OCI-LY3 (cell line): ENCODE results near the gene CD200.

Source experiments
- EZH2phosphoT487 ChIP-seq: fragments of 200-600 bp; shearing (Covaris generic); IDR thresholded peaks from 2 replicates; pipeline ENCODE4 v1.6.1; 2018; ENCODE audit warnings: antibody characterized with exemption, mixed run types, low read depth
- TF ChIP-seq, protein P1 (sequence below): fragments of 200-600, 300-600 bp; sonication (generic); IDR thresholded peaks from 2 replicates; pipeline ENCODE4 v1.5.1; 2014; ENCODE audit warnings: antibody characterized with exemption, low read length, low read depth

GRCh38 chr3:112405845-112406244, 72.9 kb downstream of the CD200 start:
- TF ChIP-seq, protein P1, sequence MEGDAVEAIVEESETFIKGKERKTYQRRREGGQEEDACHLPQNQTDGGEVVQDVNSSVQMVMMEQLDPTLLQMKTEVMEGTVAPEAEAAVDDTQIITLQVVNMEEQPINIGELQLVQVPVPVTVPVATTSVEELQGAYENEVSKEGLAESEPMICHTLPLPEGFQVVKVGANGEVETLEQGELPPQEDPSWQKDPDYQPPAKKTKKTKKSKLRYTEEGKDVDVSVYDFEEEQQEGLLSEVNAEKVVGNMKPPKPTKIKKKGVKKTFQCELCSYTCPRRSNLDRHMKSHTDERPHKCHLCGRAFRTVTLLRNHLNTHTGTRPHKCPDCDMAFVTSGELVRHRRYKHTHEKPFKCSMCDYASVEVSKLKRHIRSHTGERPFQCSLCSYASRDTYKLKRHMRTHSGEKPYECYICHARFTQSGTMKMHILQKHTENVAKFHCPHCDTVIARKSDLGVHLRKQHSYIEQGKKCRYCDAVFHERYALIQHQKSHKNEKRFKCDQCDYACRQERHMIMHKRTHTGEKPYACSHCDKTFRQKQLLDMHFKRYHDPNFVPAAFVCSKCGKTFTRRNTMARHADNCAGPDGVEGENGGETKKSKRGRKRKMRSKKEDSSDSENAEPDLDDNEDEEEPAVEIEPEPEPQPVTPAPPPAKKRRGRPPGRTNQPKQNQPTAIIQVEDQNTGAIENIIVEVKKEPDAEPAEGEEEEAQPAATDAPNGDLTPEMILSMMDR = no peak
- no peak for TF ChIP-seq EZH2phosphoT487
